ENCODE results near the gene ASPG. TPM values are rescaled to one million over a fixed set of nuclear protein-coding genes. Genes with fewer than 3 reads are reported as not detected.

The ASPG gene
- total and polyA plus RNA-seq, 2 experiments from 2014 or later = not detected

GRCh38 chr14:104039214-104039613 is 46.3 kb upstream of the ASPG start:
- no peaks in the 10 kb centered on the region for H3F3A ChIP-seq (ENCODE audit: insufficient read depth)
- H3K9me2 ChIP-seq (ENCODE audit: insufficient read depth) = no peaks in the 10 kb centered on the region
- H3K79me2 ChIP-seq (ENCODE audit: insufficient read depth) = no peaks in the 10 kb centered on the region
- no peak overlapping the region for H3K4me3 ChIP-seq
- no peaks in the 10 kb centered on the region for H4K20me1 ChIP-seq (ENCODE audit: insufficient read depth)
- H3K27me3 ChIP-seq (replicated peaks; ENCODE audit: insufficient read depth) = peaks cover 28% of the 10 kb centered on the region
- WGBS, 2 experiments (ENCODE audit: low coverage in 1 of 2, low lambda C conversion rate in 2 of 2, missing lambda C conversion rate in 2 of 2) = 12 to 21% methylated on average over 5 of the region's 5 CpGs
- DNase-seq = no peak
- H3K9me3 ChIP-seq (ENCODE audit: low read depth) = no peaks in the 10 kb centered on the region
- H3K9ac ChIP-seq = no peak overlapping the region
- TF ChIP-seq EZH2phosphoT487 (IDR thresholded peaks at IDR 0.05; ENCODE audit: insufficient read depth, low read depth) = no peak
- H3K4me1 ChIP-seq (ENCODE audit: insufficient read depth) = no peaks in the 10 kb centered on the region
- H3K4me2 ChIP-seq (ENCODE audit: unreplicated experiment) = no peak overlapping the region
- H2AFZ ChIP-seq = no peak overlapping the region
- in situ Hi-C loops (cut with MboI) = no loop called here
- no peaks in the 10 kb centered on the region for H3K36me3 ChIP-seq (ENCODE audit: low read depth)
- H3K27ac ChIP-seq = no peak overlapping the region

- in situ Hi-C loops (cut with MboI) = no loop called here
- Histone ChIP-seq H3K36me3 (ENCODE audit: low read depth) (no peaks in the 10 kb centered on the region), H3K4me2 (ENCODE audit: unreplicated experiment) (no peak overlapping the region), H3K27ac (no peak overlapping the region), H2AFZ (no peak overlapping the region), H3F3A (ENCODE audit: insufficient read depth) (no peaks in the 10 kb centered on the region), H3K9me2 (ENCODE audit: insufficient read depth) (no peaks in the 10 kb centered on the region), H3K4me3 (no peak overlapping the region), H4K20me1 (ENCODE audit: insufficient read depth) (no peaks in the 10 kb centered on the region), H3K9me3 (ENCODE audit: low read depth) (no peaks in the 10 kb centered on the region), H3K4me1 (ENCODE audit: insufficient read depth) (no peaks in the 10 kb centered on the region), H3K27me3 (replicated peaks; ENCODE audit: insufficient read depth) (peaks cover 23% of the 10 kb centered on the region), H3K79me2 (ENCODE audit: insufficient read depth) (no peaks in the 10 kb centered on the region), H3K9ac (no peak overlapping the region)
- TF ChIP-seq EZH2 (IDR thresholded peaks at IDR 0.05; ENCODE audit: insufficient read depth, poor library complexity, severe bottlenecking) (no peak), EZH2phosphoT487 (IDR thresholded peaks at IDR 0.05; ENCODE audit: insufficient read depth, low read depth) (no peak)
- 18 to 19% methylated on average over 5 of the region's 5 CpGs for WGBS, 2 experiments (ENCODE audit: low coverage in 1 of 2, low lambda C conversion rate in 2 of 2, missing lambda C conversion rate in 2 of 2)
- DNase-seq = no peak
These were observed 45.0 kb upstream of the ASPG start for GRCh38 chr14:104040539-104040938.

GRCh38 chr14:104041430-104042104 is 43.9 kb upstream of the ASPG start:
- Histone ChIP-seq H3K9ac (no peak overlapping the region), H2AFZ (no peak overlapping the region), H3K4me2 (ENCODE audit: unreplicated experiment) (no peak overlapping the region), H3K27ac (no peak overlapping the region), H3K79me2 (ENCODE audit: insufficient read depth) (no peaks in the 10 kb centered on the region), H3K4me1 (ENCODE audit: insufficient read depth) (no peaks in the 10 kb centered on the region), H3K9me2 (ENCODE audit: insufficient read depth) (no peaks in the 10 kb centered on the region), H3K4me3 (no peak overlapping the region), H3K9me3 (ENCODE audit: low read depth) (no peaks in the 10 kb centered on the region), H3K27me3 (replicated peaks; ENCODE audit: insufficient read depth) (peaks cover 18% of the 10 kb centered on the region; the same call in 1 of the 2 replicates), H4K20me1 (ENCODE audit: insufficient read depth) (no peaks in the 10 kb centered on the region), H3K36me3 (ENCODE audit: low read depth) (no peaks in the 10 kb centered on the region), H3F3A (ENCODE audit: insufficient read depth) (no peaks in the 10 kb centered on the region)
- DNase-seq = no peak
- 57 to 58% methylated on average over 6 of the region's 6 CpGs for WGBS, 2 experiments (ENCODE audit: low coverage in 1 of 2, low lambda C conversion rate in 2 of 2, missing lambda C conversion rate in 2 of 2)
- TF ChIP-seq EZH2phosphoT487 (IDR thresholded peaks at IDR 0.05; ENCODE audit: insufficient read depth, low read depth) (no peak), EZH2 (IDR thresholded peaks at IDR 0.05; ENCODE audit: insufficient read depth, poor library complexity, severe bottlenecking) (no peak)
- in situ Hi-C loops (cut with MboI) = no loop called here

- Histone ChIP-seq H3F3A (ENCODE audit: insufficient read depth) (no peaks in the 10 kb centered on the region), H3K4me3 (no peak overlapping the region), H3K36me3 (ENCODE audit: low read depth) (no peaks in the 10 kb centered on the region), H3K79me2 (ENCODE audit: insufficient read depth) (no peaks in the 10 kb centered on the region), H3K27ac (no peak overlapping the region), H3K27me3 (replicated peaks; ENCODE audit: insufficient read depth) (0 out of 2 replicates have a peak, but pooled peaks cover 16% of the 10 kb centered on the region), H3K9me2 (ENCODE audit: insufficient read depth) (no peaks in the 10 kb centered on the region), H4K20me1 (ENCODE audit: insufficient read depth) (no peaks in the 10 kb centered on the region), H3K9ac (no peak overlapping the region), H3K9me3 (ENCODE audit: low read depth) (no peaks in the 10 kb centered on the region), H2AFZ (no peak overlapping the region), H3K4me2 (ENCODE audit: unreplicated experiment) (no peak overlapping the region), H3K4me1 (ENCODE audit: insufficient read depth) (no peaks in the 10 kb centered on the region)
- WGBS, 2 experiments (ENCODE audit: low coverage in 1 of 2, low lambda C conversion rate in 2 of 2, missing lambda C conversion rate in 2 of 2) = 48 to 53% methylated on average over 6 of the region's 6 CpGs
- in situ Hi-C loops (cut with MboI) = no loop called here
- TF ChIP-seq EZH2 (IDR thresholded peaks at IDR 0.05; ENCODE audit: insufficient read depth, poor library complexity, severe bottlenecking) (no peak), EZH2phosphoT487 (IDR thresholded peaks at IDR 0.05; ENCODE audit: insufficient read depth, low read depth) (no peak)
- DNase-seq = no peak
These were observed 41.5 kb upstream of the ASPG start for GRCh38 chr14:104044016-104044415.

Data from GM23248 (cell line).